Naive B cell (primary cell): ENCODE measurements around the gene DOK7. TPM values are rescaled to one million over a fixed set of nuclear protein-coding genes. Genes with fewer than 3 reads are reported as not detected.
A peak's percentile ranks its signal among the peaks of the same experiment; 100 is the strongest.

Experiments used
- ATAC-seq, 2 donors: fragments of 150-1000 bp; cut with Tn5 transposase; 2 replicates each; pipeline ENCODE4 v1.10.0; 2021; ENCODE audit warnings: low read depth in 2 of 2, mild to moderate bottlenecking in 2 of 2, moderate library complexity in 2 of 2
- DNase-seq: peaks from one replicate; pipeline ENCODE4 v3.0.0; 2022
- H3K27ac Mint-ChIP-seq, 6 donors: one replicate each; pipeline ENCODE4 v1.8.0; 2020 to 2022; ENCODE audit warnings: mild to moderate bottlenecking in 6 of 6, mixed read lengths in 6 of 6, moderate library complexity in 5 of 6, inconsistent platforms in 2 of 6
- H3K27me3 Mint-ChIP-seq, 3 donors: one replicate each; pipeline ENCODE4 v1.8.0; 2021 to 2022; ENCODE audit warnings: mixed read lengths in 3 of 3, mild to moderate bottlenecking in 1 of 3
- H3K36me3 Mint-ChIP-seq, 2 donors: one replicate each; pipeline ENCODE4 v1.8.0; 2020 to 2022; ENCODE audit warnings: mixed read lengths in 2 of 2, inconsistent platforms in 1 of 2, mild to moderate bottlenecking in 1 of 2
- H3K4me1 Mint-ChIP-seq, 3 donors: one replicate each; pipeline ENCODE4 v1.8.0; 2020 to 2022; ENCODE audit warnings: mixed read lengths in 3 of 3, inconsistent platforms in 1 of 3, mild to moderate bottlenecking in 1 of 3, moderate library complexity in 1 of 3
- H3K4me3 Mint-ChIP-seq, 8 donors: one replicate each; pipeline ENCODE4 v1.8.0; 2020 to 2022; ENCODE audit warnings: mild to moderate bottlenecking in 8 of 8, mixed read lengths in 8 of 8, moderate library complexity in 8 of 8, inconsistent platforms in 2 of 8
- H3K9me3 Mint-ChIP-seq, 7 donors: one replicate each; pipeline ENCODE4 v1.8.0; 2020 to 2022; ENCODE audit warnings: mixed read lengths in 7 of 7, mild to moderate bottlenecking in 5 of 7, inconsistent platforms in 2 of 7, moderate library complexity in 1 of 7
- polyA plus RNA-seq, 6 donors: library from polyadenylated mRNA; unstranded; fragments of 300-500 nt; fragmentation: Illumina TruSeq; gene quantifications; one replicate each; pipeline ENCODE4 v1.2.3, GENCODE V29; 2021; ENCODE audit warnings: low read depth in 6 of 6

DOK7 gene
- polyA plus RNA-seq, 6 donors from 2014 or later: 1.8 to 6.0 (median 4.3) TPM

- Mint-ChIP-seq H3K9me3 (no peaks in the 10 kb centered on the region), H3K4me1 (no peaks in the 10 kb centered on the region), H3K4me3 (no peak overlapping the region), H3K27ac (no peak overlapping the region), H3K27me3 (peaks cover 0 to 12% (median 0%) of the 10 kb centered on the region in 3 donors), H3K36me3 (no peaks in the 10 kb centered on the region)
- ATAC-seq (no peak), DNase-seq (no peak)
Measured at GRCh38 chr4:3473181-3473950, 10.3 kb downstream of the DOK7 start.

- Mint-ChIP-seq H3K4me3 (no peak overlapping the region), H3K36me3 (no peaks in the 10 kb centered on the region), H3K27me3 (peaks cover 0 to 12% (median 0%) of the 10 kb centered on the region in 3 donors), H3K4me1 (no peaks in the 10 kb centered on the region), H3K27ac (no peak overlapping the region), H3K9me3 (no peaks in the 10 kb centered on the region)
- ATAC-seq (no peak), DNase-seq (no peak)
Measured at GRCh38 chr4:3473996-3474765, 11.1 kb downstream of the DOK7 start.

- no peak for DNase-seq
- Mint-ChIP-seq H3K4me3 (no peak overlapping the region), H3K4me1 (peaks cover 0 to 1% (median 0%) of the 10 kb centered on the region in 3 donors), H3K27ac (no peak overlapping the region), H3K9me3 (no peaks in the 10 kb centered on the region), H3K27me3 (peaks cover 0 to 12% (median 0%) of the 10 kb centered on the region in 3 donors), H3K36me3 (no peaks in the 10 kb centered on the region)
- ATAC-seq: no peak
Measured at GRCh38 chr4:3475041-3475712, 12.1 kb downstream of the DOK7 start.

DNA sequence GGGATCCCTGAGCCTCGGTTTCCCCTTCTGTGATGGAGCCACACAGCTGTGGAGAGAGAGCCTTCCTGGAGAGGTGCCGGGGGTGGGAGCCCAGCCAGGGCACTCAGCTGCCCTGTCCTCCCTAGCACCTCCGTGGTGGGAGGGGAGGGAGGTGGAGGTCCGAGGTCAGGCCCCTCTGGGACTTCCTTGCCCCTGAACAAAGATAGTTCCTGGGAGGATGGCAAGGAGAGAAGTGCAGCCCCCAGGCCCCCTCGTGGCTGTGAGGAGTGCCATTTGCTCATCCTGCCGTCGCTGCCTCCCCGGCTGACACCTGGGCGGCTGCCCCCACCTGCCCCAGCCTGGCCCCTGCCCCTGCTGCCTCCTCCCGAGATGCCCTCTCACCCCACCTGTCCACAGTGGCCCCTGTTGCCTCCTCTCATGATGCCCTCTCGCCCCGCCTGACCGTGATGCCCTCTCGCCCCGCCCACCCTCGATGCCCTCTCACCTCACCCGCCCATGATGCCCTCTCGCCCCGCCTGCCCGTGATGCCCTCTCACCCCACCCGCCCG lies 12.7 kb downstream of the DOK7 start:
- H3K27ac Mint-ChIP-seq: no peak overlapping the region

GRCh38 chr4:3476341-3476747 lies 13.2 kb downstream of the DOK7 start:
- H3K27ac Mint-ChIP-seq: no peak overlapping the region
- ATAC-seq (no peak), DNase-seq (no peak)
- H3K4me3 Mint-ChIP-seq: no peak overlapping the region
- H3K4me1 Mint-ChIP-seq: peaks cover 8 to 11% (median 11%) of the 10 kb centered on the region in 3 donors
- peaks cover 0 to 22% (median 5%) of the 10 kb centered on the region in 3 donors for H3K27me3 Mint-ChIP-seq
- H3K9me3 Mint-ChIP-seq: no peaks in the 10 kb centered on the region
- H3K36me3 Mint-ChIP-seq: no peaks in the 10 kb centered on the region

More for the DNA sequence above, 12.7 kb downstream of the DOK7 start:
- H3K36me3 Mint-ChIP-seq: no peaks in the 10 kb centered on the region
- no peaks in the 10 kb centered on the region for H3K9me3 Mint-ChIP-seq
- peaks cover 0 to 17% (median 0%) of the 10 kb centered on the region in 3 donors for H3K27me3 Mint-ChIP-seq
- peaks cover 3 to 7% (median 5%) of the 10 kb centered on the region in 3 donors for H3K4me1 Mint-ChIP-seq
- DNase-seq (no peak), ATAC-seq (no peak)
- H3K4me3 Mint-ChIP-seq: no peak overlapping the region

- peak overlapping the region in 1 of 8 donors; percentile 1 for H3K4me3 Mint-ChIP-seq
- peaks cover 12 to 19% (median 16%) of the 10 kb centered on the region in 3 donors for H3K4me1 Mint-ChIP-seq
- H3K9me3 Mint-ChIP-seq: no peaks in the 10 kb centered on the region
- peaks cover 0 to 22% (median 5%) of the 10 kb centered on the region in 3 donors for H3K27me3 Mint-ChIP-seq
- DNase-seq: no peak
- no peaks in the 10 kb centered on the region for H3K36me3 Mint-ChIP-seq
- ATAC-seq: no peak
- no peak overlapping the region for H3K27ac Mint-ChIP-seq
Measured at GRCh38 chr4:3476936-3477749, 14.0 kb downstream of the DOK7 start.

DNA sequence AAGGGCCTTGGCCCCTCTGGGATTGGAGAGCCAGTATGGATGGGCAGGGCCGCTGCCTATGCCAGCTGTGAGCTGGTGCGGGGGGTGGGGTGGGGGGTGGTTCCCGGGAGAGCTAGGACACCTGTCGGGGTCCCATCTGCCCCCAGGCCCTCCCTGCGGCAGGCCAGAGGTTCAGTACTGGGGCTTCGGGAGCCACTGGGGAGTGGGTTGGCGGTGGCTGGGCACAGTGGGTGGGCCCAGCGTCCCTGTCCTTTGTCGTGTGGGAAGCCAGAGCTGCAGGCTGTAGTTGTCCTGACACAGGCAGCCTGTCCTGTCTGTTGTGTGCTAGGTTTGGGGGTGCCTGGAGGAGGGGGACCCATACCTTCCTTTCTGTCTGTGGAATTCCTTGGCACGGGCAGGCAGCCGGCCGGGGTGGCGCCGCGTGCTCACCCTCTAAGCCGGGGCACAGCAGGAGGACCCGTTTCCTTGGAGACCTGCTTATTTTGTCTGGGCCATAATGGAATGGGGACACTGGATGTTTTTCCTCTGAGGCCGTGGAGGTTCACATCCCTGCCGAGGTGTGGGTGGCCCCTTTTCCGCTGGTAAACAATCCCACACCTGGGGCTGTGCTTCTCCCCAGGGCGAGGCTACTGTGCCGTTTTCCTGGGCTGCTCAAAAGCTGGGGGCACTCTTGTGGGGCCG lies 14.8 kb downstream of the DOK7 start:
- Mint-ChIP-seq H3K36me3 (no peaks in the 10 kb centered on the region), H3K4me3 (no peak overlapping the region), H3K4me1 (peaks cover 12 to 25% (median 22%) of the 10 kb centered on the region in 3 donors), H3K27ac (no peak overlapping the region), H3K9me3 (no peaks in the 10 kb centered on the region), H3K27me3 (peaks cover 0 to 22% (median 5%) of the 10 kb centered on the region in 3 donors)
- ATAC-seq (no peak), DNase-seq (no peak)

DNA sequence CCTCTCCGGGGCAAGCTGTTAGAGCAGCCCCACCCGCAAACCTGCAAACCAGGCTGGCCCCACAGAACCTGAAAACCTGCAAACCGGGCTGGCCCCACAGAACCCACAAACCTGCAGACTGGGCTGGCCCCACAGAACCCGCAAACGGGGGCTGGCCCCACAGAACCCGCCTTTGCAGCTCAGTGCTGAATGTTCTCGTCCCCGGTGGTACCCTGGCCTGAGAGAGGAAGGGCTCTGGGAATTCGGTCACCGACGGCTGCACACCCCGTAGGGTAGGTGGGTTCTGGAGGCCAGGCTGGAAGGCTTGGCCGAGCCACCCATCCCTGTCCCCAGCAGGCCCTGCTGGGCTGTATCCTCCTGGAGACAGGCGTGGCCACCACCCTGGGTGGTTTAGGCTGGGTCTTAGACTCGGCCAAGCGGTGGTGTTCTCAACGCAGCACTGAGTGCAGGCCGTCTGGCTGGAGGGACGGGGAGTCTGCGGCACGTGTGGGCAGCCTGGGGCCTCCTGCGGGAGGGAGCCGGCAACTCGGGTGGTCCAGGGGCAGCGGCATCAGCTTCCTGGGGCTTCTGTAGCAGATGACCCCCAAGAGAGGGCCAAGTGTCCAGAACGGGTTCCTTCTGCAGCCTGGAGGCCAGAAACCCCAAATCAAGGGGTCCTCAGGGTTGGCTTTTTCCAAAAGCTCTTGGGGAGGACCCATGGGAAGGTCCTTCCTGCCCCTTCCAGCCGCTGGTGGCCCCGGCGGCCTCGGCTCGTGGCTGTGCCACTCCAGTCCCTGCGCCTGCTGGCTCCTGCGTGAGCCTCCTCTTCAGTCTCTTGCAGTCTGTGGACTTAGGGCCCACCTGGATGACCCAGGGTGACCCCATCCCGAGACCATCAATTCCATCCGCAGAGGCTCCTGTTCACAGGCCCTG lies 15.6 kb downstream of the DOK7 start:
- no peak overlapping the region for H3K27ac Mint-ChIP-seq
- ATAC-seq: no peak
- peaks cover 0 to 22% (median 5%) of the 10 kb centered on the region in 3 donors for H3K27me3 Mint-ChIP-seq
- no peaks in the 10 kb centered on the region for H3K36me3 Mint-ChIP-seq
- no peak for DNase-seq
- peaks cover 12 to 31% (median 25%) of the 10 kb centered on the region in 3 donors for H3K4me1 Mint-ChIP-seq
- no peak overlapping the region for H3K4me3 Mint-ChIP-seq
- no peaks in the 10 kb centered on the region for H3K9me3 Mint-ChIP-seq

GRCh38 chr4:3479358-3480101 lies 16.4 kb downstream of the DOK7 start:
- no peaks in the 10 kb centered on the region for H3K9me3 Mint-ChIP-seq
- peaks cover 13 to 39% (median 31%) of the 10 kb centered on the region in 3 donors for H3K4me1 Mint-ChIP-seq
- DNase-seq: no peak
- no peak overlapping the region for H3K4me3 Mint-ChIP-seq
- no peak overlapping the region for H3K27ac Mint-ChIP-seq
- no peak for ATAC-seq
- no peaks in the 10 kb centered on the region for H3K36me3 Mint-ChIP-seq
- H3K27me3 Mint-ChIP-seq: peaks cover 0 to 22% (median 5%) of the 10 kb centered on the region in 3 donors

GRCh38 chr4:3480528-3481112 lies 17.5 kb downstream of the DOK7 start:
- no peaks in the 10 kb centered on the region for H3K9me3 Mint-ChIP-seq

More at GRCh38 chr4:3480528-3481112, 17.5 kb downstream of the DOK7 start:
- Mint-ChIP-seq H3K4me1 (peaks cover 16 to 48% (median 31%) of the 10 kb centered on the region in 3 donors), H3K27ac (peak overlapping the region in 2 of 6 donors; percentile 32 to 43), H3K4me3 (peak overlapping the region in 4 of 8 donors; percentile 12 to 71 (median 32)), H3K27me3 (peaks cover 0 to 16% (median 5%) of the 10 kb centered on the region in 3 donors), H3K36me3 (no peaks in the 10 kb centered on the region)
- peak; percentile 68 for DNase-seq
- peak in 1 of 2 donors; percentile 12 for ATAC-seq
